OCI-LY7 (cell line): ENCODE data around the gene PRLH. TPM values are rescaled to one million over a fixed set of nuclear protein-coding genes. Genes with fewer than 3 reads are reported as not detected.

Source experiments
- BruUV-seq: library from RNA; stranded (reverse); fragments of 400-500 nt; replicated peaks from 2 replicates; lab custom pipeline; 2021; lab: Mats Ljungman, UMichigan
- CTCF ChIA-PET: fragments of 300-600 bp; sonication (Branson Sonifier 250); formaldehyde crosslinking; loops from one replicate; lab custom pipeline; 2022; ENCODE audit warnings: antibody characterized with exemption; ENCODE audit not compliant: unreplicated experiment; lab: Charles Lee
- POLR2A ChIA-PET: fragments of 300-600 bp; sonication (Branson Sonifier 250); formaldehyde crosslinking; loops from one replicate; lab custom pipeline; 2022; ENCODE audit warnings: antibody characterized with exemption; lab: Charles Lee
- DNase-seq: peaks from one replicate; pipeline ENCODE4 v3.0.0-alpha.2; 2015; ENCODE audit warnings: low spot score
- H2AFZ ChIP-seq: fragments of 200-600 bp; sonication (generic), shearing (Covaris generic); 2 replicates; pipeline ENCODE4 v1.6.1; 2014; ENCODE audit warnings: mild to moderate bottlenecking, antibody characterized with exemption, low read length, moderate library complexity
- H3K27ac ChIP-seq: fragments of 200-600 bp; sonication (generic); 2 replicates; pipeline ENCODE4 v1.5.1; 2014; ENCODE audit warnings: mixed run types, low read depth, mild to moderate bottlenecking, moderate library complexity, low read length, inconsistent platforms; ENCODE audit not compliant: poor library complexity, severe bottlenecking
- H3K36me3 ChIP-seq: fragments of 200-600 bp; sonication (generic); 2 replicates; pipeline ENCODE4 v1.6.1; 2014; ENCODE audit warnings: mild to moderate bottlenecking, antibody characterized with exemption, low read length, moderate library complexity, mixed read lengths; ENCODE audit not compliant: insufficient read depth
- H3K4me1 ChIP-seq: fragments of 200-600 bp; sonication (generic); 2 replicates; pipeline ENCODE4 v1.5.1; 2014; ENCODE audit warnings: mild to moderate bottlenecking, low read length; ENCODE audit not compliant: insufficient read depth, poor library complexity, severe bottlenecking
- H3K4me2 ChIP-seq: fragments of 200-600 bp; sonication (generic); 2 replicates; pipeline ENCODE4 v1.6.1; 2014; ENCODE audit warnings: mild to moderate bottlenecking, low read length
- H3K4me3 ChIP-seq: fragments of 200-600 bp; sonication (generic); 2 replicates; pipeline ENCODE4 v1.5.1; 2014; ENCODE audit warnings: mild to moderate bottlenecking, low read depth, low read length; ENCODE audit not compliant: poor library complexity, severe bottlenecking
- H3K79me2 ChIP-seq: fragments of 200-600 bp; sonication (generic); 2 replicates; pipeline ENCODE4 v1.6.1; 2016; ENCODE audit warnings: low read depth, mild to moderate bottlenecking, low read length, moderate library complexity, mixed read lengths; ENCODE audit not compliant: insufficient read depth
- H3K9me2 ChIP-seq: fragments of 200-600 bp; sonication (generic); 2 replicates; pipeline ENCODE4 v1.6.1; 2016; ENCODE audit warnings: mild to moderate bottlenecking, low read length, mixed read lengths; ENCODE audit not compliant: insufficient read depth
- H3K9me3 ChIP-seq: fragments of 200-600 bp; sonication (generic); 2 replicates; pipeline ENCODE4 v1.6.1; 2014; ENCODE audit warnings: mild to moderate bottlenecking, mixed run types, low read length, mixed read lengths
- H4K20me1 ChIP-seq: fragments of 200-600 bp; sonication (generic); 2 replicates; pipeline ENCODE4 v1.6.1; 2014; ENCODE audit warnings: mild to moderate bottlenecking, antibody characterized with exemption, low read length, moderate library complexity, mixed read lengths; ENCODE audit not compliant: insufficient read depth
- CTCF ChIP-seq: fragments of 200-600 bp; sonication (generic); conservative IDR thresholded peaks from 2 replicates; pipeline ENCODE4 v1.5.1; 2014; ENCODE audit warnings: mild to moderate bottlenecking, antibody characterized with exemption, low read length, moderate library complexity, mixed read lengths
- EZH2phosphoT487 ChIP-seq: fragments of 200-600 bp; sonication (generic); IDR thresholded peaks from 2 replicates; pipeline ENCODE4 v1.6.1; 2018; ENCODE audit warnings: low read depth, borderline replicate concordance, mild to moderate bottlenecking, mixed run types, antibody characterized with exemption, low read length, moderate library complexity, mixed read lengths
- intact Hi-C: fragments of 100-400 bp; cut with micrococcal nuclease; formaldehyde crosslinking; loops from one replicate; pipeline ENCODE4 v1.10.0; 2022; ENCODE audit not compliant: unreplicated experiment
- total RNA-seq, 2 experiments: library from RNA; depleted of rRNA in 1 of 2; stranded (reverse); fragments of >200 nt in 1 of 2; shearing (Covaris generic) in 1 of 2; gene quantifications; 2 replicates each; pipeline ENCODE4 v1.2.3, GENCODE V29; 2014 to 2022

Gene PRLH
- total RNA-seq, 2 experiments from 2014 or later: not detected

GRCh38 chr2:237576974-237577373 lies 10.6 kb downstream of the PRLH start:
- no peak overlapping the region for H2AFZ ChIP-seq
- no peak overlapping the region for H3K27ac ChIP-seq
- no peaks in the 10 kb centered on the region for H3K9me3 ChIP-seq
- intact Hi-C loops: loop anchor here (10.0 kb wide), 1 partner anchor 452 kb away; no protein-coding TSS in a partner anchor
- no peak for DNase-seq
- H3K9me2 ChIP-seq: no peaks in the 10 kb centered on the region
- no peaks in the 10 kb centered on the region for H3K4me1 ChIP-seq
- TF ChIP-seq CTCF: no peak
- no peak for TF ChIP-seq EZH2phosphoT487
- no peaks in the 10 kb centered on the region for H3K79me2 ChIP-seq
- H3K36me3 ChIP-seq: no peaks in the 10 kb centered on the region
- CTCF ChIA-PET: no interaction called here
- no peaks in the 10 kb centered on the region for H4K20me1 ChIP-seq
- POLR2A ChIA-PET: no interaction called here
- H3K4me3 ChIP-seq: no peak overlapping the region
- BruUV-seq: no TSS peak
- H3K4me2 ChIP-seq: no peak overlapping the region

- CTCF ChIA-PET: no interaction called here
- POLR2A ChIA-PET: no interaction called here
- Histone ChIP-seq H2AFZ (no peak overlapping the region), H3K79me2 (no peaks in the 10 kb centered on the region), H4K20me1 (no peaks in the 10 kb centered on the region), H3K4me3 (no peak overlapping the region), H3K9me3 (no peaks in the 10 kb centered on the region), H3K36me3 (no peaks in the 10 kb centered on the region), H3K4me1 (no peaks in the 10 kb centered on the region), H3K27ac (no peak overlapping the region), H3K9me2 (no peaks in the 10 kb centered on the region), H3K4me2 (no peak overlapping the region)
- no TSS peak for BruUV-seq
- no peak for DNase-seq
- TF ChIP-seq CTCF: no peak
- no peak for TF ChIP-seq EZH2phosphoT487
- intact Hi-C loops: loop anchor here (10.0 kb wide), 1 partner anchor 453 kb away; no protein-coding TSS in a partner anchor
Measured at GRCh38 chr2:237577458-237577857, 11.1 kb downstream of the PRLH start.

GRCh38 chr2:237577956-237578870 lies 11.8 kb downstream of the PRLH start:
- intact Hi-C loops: loop anchor here (10.0 kb wide), 1 partner anchor 453 kb away; no protein-coding TSS in a partner anchor
- Histone ChIP-seq H3K9me2 (no peaks in the 10 kb centered on the region), H2AFZ (no peak overlapping the region), H3K4me3 (no peak overlapping the region), H3K9me3 (no peaks in the 10 kb centered on the region), H3K4me2 (no peak overlapping the region), H3K4me1 (no peaks in the 10 kb centered on the region), H3K36me3 (no peaks in the 10 kb centered on the region), H3K79me2 (no peaks in the 10 kb centered on the region), H3K27ac (no peak overlapping the region), H4K20me1 (no peaks in the 10 kb centered on the region)
- no peak for TF ChIP-seq CTCF
- TF ChIP-seq EZH2phosphoT487: no peak
- POLR2A ChIA-PET: no interaction called here
- DNase-seq: no peak
- BruUV-seq: no TSS peak
- CTCF ChIA-PET: no interaction called here
